Neural cell (in vitro differentiated cells): ENCODE data around the gene C19orf33. TPM values are rescaled to one million over a fixed set of nuclear protein-coding genes. Genes with fewer than 3 reads are reported as not detected.

Experiments
- H2AFZ ChIP-seq: fragments of 200-600, 300-800 bp; sonication (generic), shearing (Covaris generic); 2 replicates; pipeline ENCODE4 v1.6.0; 2014; ENCODE audit warnings: low read depth, mild to moderate bottlenecking, antibody characterized with exemption, low read length, moderate library complexity
- H3F3A ChIP-seq: fragments of 200-600 bp; shearing (Covaris generic); 2 replicates; pipeline ENCODE4 v1.6.1; 2016; ENCODE audit warnings: mild to moderate bottlenecking, moderate library complexity, mixed read lengths, antibody characterized with exemption, low read length; ENCODE audit not compliant: insufficient read depth, poor library complexity, severe bottlenecking
- H3K27ac ChIP-seq: fragments of 200-600, 300-800 bp; sonication (generic), shearing (Covaris generic); 2 replicates; pipeline ENCODE4 v1.5.1; 2014; ENCODE audit warnings: mild to moderate bottlenecking, low read length, moderate library complexity
- H3K27me3 ChIP-seq: fragments of 300-800, 200-600 bp; sonication (generic), shearing (Covaris generic); 2 replicates; pipeline ENCODE4 v1.6.0; 2014; ENCODE audit warnings: mild to moderate bottlenecking, low read depth, low read length, moderate library complexity; ENCODE audit not compliant: insufficient read depth
- H3K36me3 ChIP-seq: fragments of 300-800, 200-600 bp; sonication (generic), shearing (Covaris generic); 2 replicates; pipeline ENCODE4 v1.5.1; 2014; ENCODE audit warnings: mild to moderate bottlenecking, antibody characterized with exemption, low read length, moderate library complexity; ENCODE audit not compliant: insufficient read depth
- H3K4me2 ChIP-seq: fragments of 300-800, 200-600 bp; sonication (generic), shearing (Covaris generic); 2 replicates; pipeline ENCODE4 v1.6.0; 2014; ENCODE audit warnings: mild to moderate bottlenecking, low read length
- H3K4me3 ChIP-seq: fragments of 300-800, 200-600 bp; sonication (generic), shearing (Covaris generic); 2 replicates; pipeline ENCODE4 v1.5.1; 2014; ENCODE audit warnings: mild to moderate bottlenecking, low read length, moderate library complexity
- H3K79me2 ChIP-seq: fragments of 200-600 bp; shearing (Covaris generic); replicated peaks from 2 replicates; pipeline ENCODE4 v1.6.0; 2014; ENCODE audit warnings: mild to moderate bottlenecking, low read length, moderate library complexity; ENCODE audit not compliant: insufficient read depth
- H3K9ac ChIP-seq: fragments of 300-800, 200-600 bp; sonication (generic), shearing (Covaris generic); 2 replicates; pipeline ENCODE4 v1.6.1; 2016; ENCODE audit warnings: mild to moderate bottlenecking, low read length, mixed read lengths
- H3K9me2 ChIP-seq: fragments of 200-600 bp; shearing (Covaris generic); 2 replicates; pipeline ENCODE4 v1.6.1; 2016; ENCODE audit warnings: mild to moderate bottlenecking, low read length, mixed read lengths; ENCODE audit not compliant: insufficient read depth
- H3K9me3 ChIP-seq: fragments of 200-600, 300-800 bp; sonication (generic), shearing (Covaris generic); 2 replicates; pipeline ENCODE4 v1.6.1; 2016; ENCODE audit warnings: mild to moderate bottlenecking, mixed run types, low read length, moderate library complexity, mixed read lengths
- H4K20me1 ChIP-seq: fragments of 200-600 bp; shearing (Covaris generic); 2 replicates; pipeline ENCODE4 v1.6.1; 2016; ENCODE audit warnings: mild to moderate bottlenecking, mixed run types; ENCODE audit not compliant: insufficient read depth
- EP300 ChIP-seq: fragments of 450-650 bp; conservative IDR thresholded peaks from 2 replicates; pipeline ENCODE4 v1.6.1; 2014; ENCODE audit warnings: antibody characterized with exemption, mild to moderate bottlenecking, moderate library complexity; ENCODE audit not compliant: poor library complexity, severe bottlenecking
- EZH2 ChIP-seq: fragments of 200-600, 300-800 bp; shearing (Covaris generic), sonication (generic); IDR thresholded peaks from 2 replicates; pipeline ENCODE4 v1.6.1; 2014; ENCODE audit warnings: antibody characterized with exemption, low read length, borderline replicate concordance, mild to moderate bottlenecking; ENCODE audit not compliant: insufficient read depth, poor library complexity, severe bottlenecking
- MXI1 ChIP-seq: fragments of 450-650 bp; conservative IDR thresholded peaks from 2 replicates; pipeline ENCODE4 v1.6.1; 2014; ENCODE audit warnings: antibody characterized with exemption, mild to moderate bottlenecking; ENCODE audit not compliant: poor library complexity, severe bottlenecking
- POLR2AphosphoS5 ChIP-seq: IDR thresholded peaks from 2 replicates; pipeline ENCODE4 v1.6.1; 2012
- RAD21 ChIP-seq: fragments of 450-650 bp; conservative IDR thresholded peaks from 2 replicates; pipeline ENCODE4 v1.6.1; 2014; ENCODE audit warnings: antibody characterized with exemption, mild to moderate bottlenecking, moderate library complexity
- SMC3 ChIP-seq: fragments of 450-650 bp; conservative IDR thresholded peaks from 2 replicates; pipeline ENCODE4 v1.6.1; 2014; ENCODE audit warnings: antibody characterized with exemption, mild to moderate bottlenecking, moderate library complexity; ENCODE audit not compliant: poor library complexity
- TAF1 ChIP-seq: IDR thresholded peaks from 2 replicates; pipeline ENCODE4 v1.6.1; 2012; ENCODE audit warnings: low read depth
- polyA plus RNA-seq: library from polyadenylated mRNA; depleted of rRNA; stranded (reverse); fragments of >200 nt; gene quantifications from 2 replicates; pipeline ENCODE4 v1.2.3, GENCODE V29; 2014
- TF ChIP-seq, protein P1 (sequence below): IDR thresholded peaks from 2 replicates; pipeline ENCODE4 v1.6.1; 2012; ENCODE audit warnings: borderline replicate concordance
- TF ChIP-seq, protein P2 (sequence below): fragments of 450-650 bp; IDR thresholded peaks from 2 replicates; pipeline ENCODE4 v1.5.1; 2014; ENCODE audit warnings: antibody characterized with exemption, mild to moderate bottlenecking, moderate library complexity; ENCODE audit not compliant: poor library complexity, severe bottlenecking

The C19orf33 gene
- polyA plus RNA-seq, 1 donor from 2014 or later = not detected

DNA sequence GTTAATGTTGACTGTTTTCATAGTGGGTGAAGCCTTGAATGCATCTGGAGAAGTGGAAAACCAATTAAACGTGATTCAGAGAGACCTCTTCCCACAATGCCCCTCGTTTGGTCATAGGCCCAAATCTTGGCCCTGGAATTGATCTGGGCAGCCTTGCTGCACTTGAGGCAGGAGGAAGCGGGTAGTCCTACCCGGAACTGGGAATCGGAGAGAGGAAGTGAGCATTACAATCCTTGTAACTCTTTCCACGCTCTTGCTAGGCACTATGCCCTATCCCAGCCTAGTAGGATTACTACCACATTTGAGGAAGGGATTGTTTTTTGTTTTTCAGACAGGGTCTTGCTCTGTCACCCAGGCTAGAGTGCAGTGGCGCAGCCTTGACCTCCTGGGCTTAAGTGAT lies 19.2 kb downstream of the C19orf33 start:
- Histone ChIP-seq H2AFZ (no peak overlapping the region), H4K20me1 (no peaks in the 10 kb centered on the region), H3K79me2 (no peaks in the 10 kb centered on the region), H3K27ac (no peak overlapping the region), H3K9ac (no peak overlapping the region), H3K27me3 (peaks cover 34% of the 10 kb centered on the region), H3K36me3 (no peaks in the 10 kb centered on the region), H3F3A (no peaks in the 10 kb centered on the region), H3K4me2 (no peak overlapping the region), H3K9me2 (no peaks in the 10 kb centered on the region), H3K4me3 (no peak overlapping the region), H3K9me3 (no peaks in the 10 kb centered on the region)
- TF ChIP-seq MXI1 (no peak), POLR2AphosphoS5 (no peak), RAD21 (no peak)

DNA sequence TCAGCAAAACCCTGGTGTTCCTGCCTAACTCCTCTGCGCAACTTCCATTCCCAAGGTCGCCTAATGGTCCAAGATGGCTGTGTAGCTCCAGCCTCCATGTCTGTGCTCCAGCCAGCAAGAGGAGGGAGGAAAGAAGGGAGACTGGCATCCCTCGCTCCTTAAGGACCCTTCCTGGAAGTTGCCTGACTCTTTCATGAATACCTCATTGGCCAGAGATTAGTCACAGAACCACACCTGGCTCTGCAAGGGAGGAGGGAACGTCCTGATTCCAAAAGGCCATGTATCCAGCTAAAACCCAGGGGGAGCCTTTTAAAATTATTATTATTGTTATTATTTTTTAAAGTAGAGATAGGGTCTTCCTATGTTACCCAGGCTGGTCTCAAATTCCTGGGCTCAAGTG lies 20.4 kb downstream of the C19orf33 start:
- no peaks in the 10 kb centered on the region for H3K36me3 ChIP-seq
- peaks cover 23% of the 10 kb centered on the region for H3K27me3 ChIP-seq
- no peaks in the 10 kb centered on the region for H4K20me1 ChIP-seq
- no peaks in the 10 kb centered on the region for H3F3A ChIP-seq
- H3K79me2 ChIP-seq = no peaks in the 10 kb centered on the region
- no peak overlapping the region for H3K27ac ChIP-seq
- H3K9me2 ChIP-seq = no peaks in the 10 kb centered on the region
- H3K9me3 ChIP-seq = no peaks in the 10 kb centered on the region
- H3K4me2 ChIP-seq = no peak overlapping the region
- H3K4me3 ChIP-seq = no peak overlapping the region
- H2AFZ ChIP-seq = no peak overlapping the region
- TF ChIP-seq SMC3 (no peak), EZH2 (no peak), RAD21 (no peak), POLR2AphosphoS5 (no peak)
- TF ChIP-seq, protein P1, sequence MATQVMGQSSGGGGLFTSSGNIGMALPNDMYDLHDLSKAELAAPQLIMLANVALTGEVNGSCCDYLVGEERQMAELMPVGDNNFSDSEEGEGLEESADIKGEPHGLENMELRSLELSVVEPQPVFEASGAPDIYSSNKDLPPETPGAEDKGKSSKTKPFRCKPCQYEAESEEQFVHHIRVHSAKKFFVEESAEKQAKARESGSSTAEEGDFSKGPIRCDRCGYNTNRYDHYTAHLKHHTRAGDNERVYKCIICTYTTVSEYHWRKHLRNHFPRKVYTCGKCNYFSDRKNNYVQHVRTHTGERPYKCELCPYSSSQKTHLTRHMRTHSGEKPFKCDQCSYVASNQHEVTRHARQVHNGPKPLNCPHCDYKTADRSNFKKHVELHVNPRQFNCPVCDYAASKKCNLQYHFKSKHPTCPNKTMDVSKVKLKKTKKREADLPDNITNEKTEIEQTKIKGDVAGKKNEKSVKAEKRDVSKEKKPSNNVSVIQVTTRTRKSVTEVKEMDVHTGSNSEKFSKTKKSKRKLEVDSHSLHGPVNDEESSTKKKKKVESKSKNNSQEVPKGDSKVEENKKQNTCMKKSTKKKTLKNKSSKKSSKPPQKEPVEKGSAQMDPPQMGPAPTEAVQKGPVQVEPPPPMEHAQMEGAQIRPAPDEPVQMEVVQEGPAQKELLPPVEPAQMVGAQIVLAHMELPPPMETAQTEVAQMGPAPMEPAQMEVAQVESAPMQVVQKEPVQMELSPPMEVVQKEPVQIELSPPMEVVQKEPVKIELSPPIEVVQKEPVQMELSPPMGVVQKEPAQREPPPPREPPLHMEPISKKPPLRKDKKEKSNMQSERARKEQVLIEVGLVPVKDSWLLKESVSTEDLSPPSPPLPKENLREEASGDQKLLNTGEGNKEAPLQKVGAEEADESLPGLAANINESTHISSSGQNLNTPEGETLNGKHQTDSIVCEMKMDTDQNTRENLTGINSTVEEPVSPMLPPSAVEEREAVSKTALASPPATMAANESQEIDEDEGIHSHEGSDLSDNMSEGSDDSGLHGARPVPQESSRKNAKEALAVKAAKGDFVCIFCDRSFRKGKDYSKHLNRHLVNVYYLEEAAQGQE = no peak
- H3K9ac ChIP-seq = no peak overlapping the region

DNA sequence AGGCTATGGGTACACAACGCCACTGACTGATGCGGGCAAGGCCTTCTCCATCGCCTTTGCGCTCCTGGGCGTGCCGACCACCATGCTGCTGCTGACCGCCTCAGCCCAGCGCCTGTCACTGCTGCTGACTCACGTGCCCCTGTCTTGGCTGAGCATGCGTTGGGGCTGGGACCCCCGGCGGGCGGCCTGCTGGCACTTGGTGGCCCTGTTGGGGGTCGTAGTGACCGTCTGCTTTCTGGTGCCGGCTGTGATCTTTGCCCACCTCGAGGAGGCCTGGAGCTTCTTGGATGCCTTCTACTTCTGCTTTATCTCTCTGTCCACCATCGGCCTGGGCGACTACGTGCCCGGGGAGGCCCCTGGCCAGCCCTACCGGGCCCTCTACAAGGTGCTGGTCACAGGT lies 22.5 kb downstream of the C19orf33 start:
- H3K79me2 ChIP-seq = no peaks in the 10 kb centered on the region
- no peaks in the 10 kb centered on the region for H3K9me3 ChIP-seq
- no peak overlapping the region for H3K9ac ChIP-seq
- H3K27me3 ChIP-seq = peaks cover 1% of the 10 kb centered on the region
- no peaks in the 10 kb centered on the region for H3F3A ChIP-seq
- no peak overlapping the region for H3K27ac ChIP-seq
- H3K36me3 ChIP-seq = no peaks in the 10 kb centered on the region
- no peak overlapping the region for H3K4me2 ChIP-seq
- no peak for TF ChIP-seq EP300
- no peak for TF ChIP-seq EZH2
- TF ChIP-seq SMC3 = no peak
- TF ChIP-seq, protein P1 = no peak
- TF ChIP-seq, protein P2, sequence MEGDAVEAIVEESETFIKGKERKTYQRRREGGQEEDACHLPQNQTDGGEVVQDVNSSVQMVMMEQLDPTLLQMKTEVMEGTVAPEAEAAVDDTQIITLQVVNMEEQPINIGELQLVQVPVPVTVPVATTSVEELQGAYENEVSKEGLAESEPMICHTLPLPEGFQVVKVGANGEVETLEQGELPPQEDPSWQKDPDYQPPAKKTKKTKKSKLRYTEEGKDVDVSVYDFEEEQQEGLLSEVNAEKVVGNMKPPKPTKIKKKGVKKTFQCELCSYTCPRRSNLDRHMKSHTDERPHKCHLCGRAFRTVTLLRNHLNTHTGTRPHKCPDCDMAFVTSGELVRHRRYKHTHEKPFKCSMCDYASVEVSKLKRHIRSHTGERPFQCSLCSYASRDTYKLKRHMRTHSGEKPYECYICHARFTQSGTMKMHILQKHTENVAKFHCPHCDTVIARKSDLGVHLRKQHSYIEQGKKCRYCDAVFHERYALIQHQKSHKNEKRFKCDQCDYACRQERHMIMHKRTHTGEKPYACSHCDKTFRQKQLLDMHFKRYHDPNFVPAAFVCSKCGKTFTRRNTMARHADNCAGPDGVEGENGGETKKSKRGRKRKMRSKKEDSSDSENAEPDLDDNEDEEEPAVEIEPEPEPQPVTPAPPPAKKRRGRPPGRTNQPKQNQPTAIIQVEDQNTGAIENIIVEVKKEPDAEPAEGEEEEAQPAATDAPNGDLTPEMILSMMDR = no peak
- TF ChIP-seq POLR2AphosphoS5 = no peak
- TF ChIP-seq MXI1 = no peak
- TF ChIP-seq RAD21 = no peak
- no peak for TF ChIP-seq TAF1
- no peak overlapping the region for H3K4me3 ChIP-seq
- H2AFZ ChIP-seq = no peak overlapping the region
- no peaks in the 10 kb centered on the region for H3K9me2 ChIP-seq
- H4K20me1 ChIP-seq = no peaks in the 10 kb centered on the region
